GM19351 (cell line): Measurements from ENCODE around the gene TRIM31.

Experiments
- ATAC-seq: cut with Tn5 transposase; IDR thresholded peaks from one replicate; pipeline ENCODE4 v1.9.1; 2021; ENCODE audit warnings: mild to moderate bottlenecking, moderate library complexity; ENCODE audit not compliant: unreplicated experiment

TRIM31 gene

GRCh38 chr6:30087876-30088275, 25.0 kb downstream of the TRIM31 start:
- no peak for ATAC-seq

- no peak for ATAC-seq
These were observed 35.7 kb downstream of the TRIM31 start for GRCh38 chr6:30077218-30077617.

GRCh38 chr6:30075790-30076732, 36.8 kb downstream of the TRIM31 start:
- ATAC-seq = no peak

- ATAC-seq = no peak
These were observed 37.6 kb downstream of the TRIM31 start, which contains the start of gene RNF39 for GRCh38 chr6:30075094-30075789. Gene RNF39 (minus strand): TSS chr6:30075769. CDS start chr6:30075585, 184 bp downstream.

GRCh38 chr6:30074331-30075093, 38.4 kb downstream of the TRIM31 start:
- no peak for ATAC-seq

- ATAC-seq = no peak
These were observed 39.2 kb downstream of the TRIM31 start for GRCh38 chr6:30073489-30074235.

GRCh38 chr6:30071858-30072257, 41.0 kb downstream of the TRIM31 start:
- no peak for ATAC-seq

GRCh38 chr6:30071081-30071818, 41.6 kb downstream of the TRIM31 start:
- ATAC-seq = no peak

- no peak for ATAC-seq
These were observed 45.3 kb downstream of the TRIM31 start for GRCh38 chr6:30067460-30068139.

- peak; percentile 92 for ATAC-seq
These were observed 46.1 kb downstream of the TRIM31 start, which contains the start of gene PPP1R11 for GRCh38 chr6:30066577-30067459. Gene PPP1R11 (plus strand): TSS chr6:30067198. CDS start chr6:30067411, 213 bp downstream.

- no peak for ATAC-seq
These were observed 46.8 kb downstream of the TRIM31 start for GRCh38 chr6:30066082-30066481.

- ATAC-seq = no peak
These were observed 49.6 kb downstream of the TRIM31 start for GRCh38 chr6:30063315-30063714.

GRCh38 chr6:30062471-30063178, 50.3 kb downstream of the TRIM31 start:
- ATAC-seq = no peak

- ATAC-seq = no peak
These were observed 50.9 kb downstream of the TRIM31 start for GRCh38 chr6:30061858-30062458.

GRCh38 chr6:30061092-30061857, 51.6 kb downstream of the TRIM31 start, which contains the start of gene POLR1H:
Gene POLR1H (plus strand): TSS chr6:30061265. CDS start chr6:30061525, 260 bp downstream.
- peak; percentile 84 for ATAC-seq

GRCh38 chr6:30060606-30061091, 52.2 kb downstream of the TRIM31 start:
- peak; percentile 15 for ATAC-seq
